Measurements from ENCODE around the gene EEFSEC.

DNA sequence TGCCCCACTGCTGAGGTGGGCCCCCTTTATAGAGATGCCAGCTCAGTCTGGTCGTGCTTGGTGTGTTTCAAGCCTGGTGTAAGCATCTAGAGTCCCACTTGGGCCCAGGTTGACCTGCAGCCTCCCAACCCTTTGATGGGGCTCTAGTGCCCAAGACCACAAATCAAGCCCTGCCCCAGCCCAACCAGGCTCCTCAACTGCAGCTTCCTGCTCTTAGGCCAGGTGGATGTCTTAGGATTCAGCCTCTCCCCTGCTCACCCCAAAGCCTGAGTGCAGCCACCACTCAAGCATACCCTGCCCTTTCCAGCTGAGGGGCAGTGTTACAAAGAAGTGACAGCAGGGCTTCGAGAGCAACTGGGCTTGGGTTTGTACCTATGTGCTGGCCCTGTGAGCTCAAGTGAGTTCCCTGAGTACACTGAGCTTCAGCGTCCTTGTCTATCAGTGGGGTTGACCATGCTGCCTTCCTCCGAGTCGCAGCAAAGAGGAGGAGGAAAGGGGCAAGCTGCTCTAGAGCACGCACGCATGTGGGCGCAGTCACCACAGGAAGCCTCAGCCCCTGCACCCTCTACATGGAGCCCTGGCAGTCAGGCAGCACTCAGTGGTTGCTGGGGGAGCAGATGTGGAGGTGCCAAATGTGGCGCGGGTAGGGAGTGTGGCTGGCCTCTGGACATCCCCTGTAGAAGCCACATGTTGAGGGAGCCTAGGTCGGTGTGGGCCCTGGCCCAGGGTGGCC is 120.7 kb downstream of the EEFSEC start:
- TF ChIP-seq EZH2 (IDR thresholded peaks at IDR 0.05; ENCODE audit: low read depth, unreplicated experiment), result no peak
- no peak for TF ChIP-seq JUNB (IDR thresholded peaks at IDR 0.05; ENCODE audit: unreplicated experiment)
- TF ChIP-seq, protein P1, sequence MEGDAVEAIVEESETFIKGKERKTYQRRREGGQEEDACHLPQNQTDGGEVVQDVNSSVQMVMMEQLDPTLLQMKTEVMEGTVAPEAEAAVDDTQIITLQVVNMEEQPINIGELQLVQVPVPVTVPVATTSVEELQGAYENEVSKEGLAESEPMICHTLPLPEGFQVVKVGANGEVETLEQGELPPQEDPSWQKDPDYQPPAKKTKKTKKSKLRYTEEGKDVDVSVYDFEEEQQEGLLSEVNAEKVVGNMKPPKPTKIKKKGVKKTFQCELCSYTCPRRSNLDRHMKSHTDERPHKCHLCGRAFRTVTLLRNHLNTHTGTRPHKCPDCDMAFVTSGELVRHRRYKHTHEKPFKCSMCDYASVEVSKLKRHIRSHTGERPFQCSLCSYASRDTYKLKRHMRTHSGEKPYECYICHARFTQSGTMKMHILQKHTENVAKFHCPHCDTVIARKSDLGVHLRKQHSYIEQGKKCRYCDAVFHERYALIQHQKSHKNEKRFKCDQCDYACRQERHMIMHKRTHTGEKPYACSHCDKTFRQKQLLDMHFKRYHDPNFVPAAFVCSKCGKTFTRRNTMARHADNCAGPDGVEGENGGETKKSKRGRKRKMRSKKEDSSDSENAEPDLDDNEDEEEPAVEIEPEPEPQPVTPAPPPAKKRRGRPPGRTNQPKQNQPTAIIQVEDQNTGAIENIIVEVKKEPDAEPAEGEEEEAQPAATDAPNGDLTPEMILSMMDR (conservative IDR thresholded peaks at IDR 0.05; ENCODE audit: low read depth in 2 of 2), result no peak
